Ishikawa (cell line): Measurements from ENCODE around the gene SYNE1.

Experiments
- CEBPB ChIP-seq: IDR thresholded peaks from 2 replicates; pipeline ENCODE4 v1.6.1; 2012
- EP300 ChIP-seq: IDR thresholded peaks from 2 replicates; pipeline ENCODE4 v1.6.1; 2012; ENCODE audit warnings: borderline replicate concordance
- TAF1 ChIP-seq: IDR thresholded peaks from 2 replicates; pipeline ENCODE4 v1.6.1; 2012; ENCODE audit warnings: low read depth, mild to moderate bottlenecking
- YY1 ChIP-seq: IDR thresholded peaks from 2 replicates; pipeline ENCODE4 v1.6.1; 2012; ENCODE audit warnings: low read depth
- TF ChIP-seq, protein P1 (sequence below): IDR thresholded peaks from 2 replicates; pipeline ENCODE4 v1.6.1; 2012
- TF ChIP-seq, protein P2 (sequence below): IDR thresholded peaks from 2 replicates; pipeline ENCODE4 v1.6.1; 2012; ENCODE audit warnings: low read depth, mild to moderate bottlenecking

DNA sequence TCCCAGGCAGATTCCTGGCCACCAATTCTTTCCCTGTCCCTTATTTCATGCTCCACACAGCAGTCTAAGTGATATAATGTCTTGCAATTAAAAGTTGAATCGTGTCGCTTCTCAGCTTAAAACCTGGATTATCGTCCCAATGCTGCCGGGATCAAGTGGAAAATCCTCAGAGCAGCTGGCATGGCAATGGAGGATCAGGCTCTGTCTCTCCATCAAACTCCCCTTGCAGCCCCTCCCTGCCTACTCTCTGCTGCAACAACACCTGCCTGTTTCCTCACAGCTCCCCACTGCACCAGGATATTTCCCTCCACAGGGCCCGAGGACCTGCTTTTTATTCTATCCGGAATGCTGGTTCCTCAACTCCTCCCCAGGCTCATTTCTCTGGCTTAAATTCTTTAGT lies 277.1 kb downstream of the SYNE1 start:
- TF ChIP-seq EP300 (no peak), YY1 (no peak), TAF1 (no peak), CEBPB (no peak)
- TF ChIP-seq, protein P1, sequence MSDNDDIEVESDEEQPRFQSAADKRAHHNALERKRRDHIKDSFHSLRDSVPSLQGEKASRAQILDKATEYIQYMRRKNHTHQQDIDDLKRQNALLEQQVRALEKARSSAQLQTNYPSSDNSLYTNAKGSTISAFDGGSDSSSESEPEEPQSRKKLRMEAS = no peak
- TF ChIP-seq, protein P2, sequence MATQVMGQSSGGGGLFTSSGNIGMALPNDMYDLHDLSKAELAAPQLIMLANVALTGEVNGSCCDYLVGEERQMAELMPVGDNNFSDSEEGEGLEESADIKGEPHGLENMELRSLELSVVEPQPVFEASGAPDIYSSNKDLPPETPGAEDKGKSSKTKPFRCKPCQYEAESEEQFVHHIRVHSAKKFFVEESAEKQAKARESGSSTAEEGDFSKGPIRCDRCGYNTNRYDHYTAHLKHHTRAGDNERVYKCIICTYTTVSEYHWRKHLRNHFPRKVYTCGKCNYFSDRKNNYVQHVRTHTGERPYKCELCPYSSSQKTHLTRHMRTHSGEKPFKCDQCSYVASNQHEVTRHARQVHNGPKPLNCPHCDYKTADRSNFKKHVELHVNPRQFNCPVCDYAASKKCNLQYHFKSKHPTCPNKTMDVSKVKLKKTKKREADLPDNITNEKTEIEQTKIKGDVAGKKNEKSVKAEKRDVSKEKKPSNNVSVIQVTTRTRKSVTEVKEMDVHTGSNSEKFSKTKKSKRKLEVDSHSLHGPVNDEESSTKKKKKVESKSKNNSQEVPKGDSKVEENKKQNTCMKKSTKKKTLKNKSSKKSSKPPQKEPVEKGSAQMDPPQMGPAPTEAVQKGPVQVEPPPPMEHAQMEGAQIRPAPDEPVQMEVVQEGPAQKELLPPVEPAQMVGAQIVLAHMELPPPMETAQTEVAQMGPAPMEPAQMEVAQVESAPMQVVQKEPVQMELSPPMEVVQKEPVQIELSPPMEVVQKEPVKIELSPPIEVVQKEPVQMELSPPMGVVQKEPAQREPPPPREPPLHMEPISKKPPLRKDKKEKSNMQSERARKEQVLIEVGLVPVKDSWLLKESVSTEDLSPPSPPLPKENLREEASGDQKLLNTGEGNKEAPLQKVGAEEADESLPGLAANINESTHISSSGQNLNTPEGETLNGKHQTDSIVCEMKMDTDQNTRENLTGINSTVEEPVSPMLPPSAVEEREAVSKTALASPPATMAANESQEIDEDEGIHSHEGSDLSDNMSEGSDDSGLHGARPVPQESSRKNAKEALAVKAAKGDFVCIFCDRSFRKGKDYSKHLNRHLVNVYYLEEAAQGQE = no peak
